Skeletal muscle satellite cell (primary cell): ENCODE data around the gene CD24.

Experiments used
- H3K27me3 ChIP-seq: 2 replicates; pipeline ENCODE4 v1.7.0; 2013; ENCODE audit warnings: low read length; ENCODE audit not compliant: control insufficient read depth, insufficient read depth
- H3K36me3 ChIP-seq: 2 replicates; pipeline ENCODE4 v1.7.0; 2013; ENCODE audit warnings: mild to moderate bottlenecking, control low read depth, low read length; ENCODE audit not compliant: insufficient read depth
- H3K4me1 ChIP-seq: 2 replicates; pipeline ENCODE4 v1.7.0; 2013; ENCODE audit warnings: low read length; ENCODE audit not compliant: control insufficient read depth, insufficient read depth
- H3K4me2 ChIP-seq: 2 replicates; pipeline ENCODE4 v1.7.0; 2013; ENCODE audit warnings: mild to moderate bottlenecking, low read length
- H3K4me3 ChIP-seq: 2 replicates; pipeline ENCODE4 v1.7.0; 2013; ENCODE audit warnings: low read length
- H3K9ac ChIP-seq: 2 replicates; pipeline ENCODE4 v1.7.0; 2013; ENCODE audit warnings: mild to moderate bottlenecking, low read depth, low read length, moderate library complexity
- H3K9me3 ChIP-seq: replicated peaks from 2 replicates; pipeline ENCODE4 v1.7.0; 2013; ENCODE audit warnings: mild to moderate bottlenecking, control low read depth, low read length

Gene CD24

DNA sequence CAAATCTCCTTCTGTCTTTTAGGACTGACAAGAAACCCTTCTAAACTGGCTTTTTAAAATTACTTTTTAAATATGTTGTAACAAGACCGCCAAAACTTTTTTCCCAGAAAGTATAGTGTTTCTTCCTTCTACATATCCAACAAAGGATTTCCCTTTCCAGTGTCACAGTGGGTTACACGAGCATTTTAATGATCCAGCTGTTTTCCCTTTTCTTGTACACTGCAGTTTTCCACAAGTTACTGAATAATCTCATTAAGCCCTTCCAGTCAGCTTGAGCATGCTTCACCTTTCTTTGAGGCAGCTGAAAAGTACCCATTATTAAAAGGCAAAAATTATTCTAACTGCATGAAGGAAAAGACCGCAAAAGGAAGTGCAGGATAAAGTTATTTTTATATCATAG, 48.6 kb downstream of the CD24 start:
- no peaks in the 10 kb centered on the region for H3K36me3 ChIP-seq
- H3K27me3 ChIP-seq: peaks cover 30% of the 10 kb centered on the region
- no peaks in the 10 kb centered on the region for H3K9me3 ChIP-seq
- no peak overlapping the region for H3K9ac ChIP-seq
- H3K4me1 ChIP-seq: no peaks in the 10 kb centered on the region
- H3K4me3 ChIP-seq: no peak overlapping the region
- H3K4me2 ChIP-seq: no peak overlapping the region

GRCh38 chr6:106924694-106925523, 49.6 kb downstream of the CD24 start:
- H3K4me3 ChIP-seq: no peak overlapping the region
- peaks cover 27% of the 10 kb centered on the region for H3K27me3 ChIP-seq
- no peaks in the 10 kb centered on the region for H3K4me1 ChIP-seq
- no peaks in the 10 kb centered on the region for H3K9me3 ChIP-seq
- no peak overlapping the region for H3K9ac ChIP-seq
- H3K36me3 ChIP-seq: no peaks in the 10 kb centered on the region
- no peak overlapping the region for H3K4me2 ChIP-seq

DNA sequence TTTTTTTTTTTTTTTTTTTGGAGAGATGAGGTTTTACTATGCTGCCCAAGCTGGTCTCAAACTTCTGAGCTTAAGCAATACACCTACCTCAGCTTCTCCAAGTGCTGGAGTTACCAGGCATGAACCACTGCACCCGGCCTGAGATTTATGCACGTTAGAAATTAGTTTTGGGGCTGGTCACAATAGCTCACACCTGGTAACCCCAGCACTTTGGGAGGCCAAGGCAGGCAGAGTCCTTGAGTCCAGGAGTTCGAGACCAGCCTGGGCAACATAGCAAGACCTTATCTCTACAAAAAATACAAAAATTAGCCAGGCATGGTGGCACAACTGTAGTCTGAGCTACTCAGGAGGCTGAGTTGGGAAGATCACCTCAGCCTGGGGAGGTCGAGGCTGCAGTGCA, 51.9 kb downstream of the CD24 start:
- Histone ChIP-seq H3K4me3 (no peak overlapping the region), H3K4me1 (no peaks in the 10 kb centered on the region), H3K36me3 (no peaks in the 10 kb centered on the region), H3K9ac (no peak overlapping the region), H3K9me3 (no peaks in the 10 kb centered on the region), H3K4me2 (no peak overlapping the region), H3K27me3 (peaks cover 42% of the 10 kb centered on the region)
